ENCODE data around the gene ATXN1.

The ATXN1 gene

DNA sequence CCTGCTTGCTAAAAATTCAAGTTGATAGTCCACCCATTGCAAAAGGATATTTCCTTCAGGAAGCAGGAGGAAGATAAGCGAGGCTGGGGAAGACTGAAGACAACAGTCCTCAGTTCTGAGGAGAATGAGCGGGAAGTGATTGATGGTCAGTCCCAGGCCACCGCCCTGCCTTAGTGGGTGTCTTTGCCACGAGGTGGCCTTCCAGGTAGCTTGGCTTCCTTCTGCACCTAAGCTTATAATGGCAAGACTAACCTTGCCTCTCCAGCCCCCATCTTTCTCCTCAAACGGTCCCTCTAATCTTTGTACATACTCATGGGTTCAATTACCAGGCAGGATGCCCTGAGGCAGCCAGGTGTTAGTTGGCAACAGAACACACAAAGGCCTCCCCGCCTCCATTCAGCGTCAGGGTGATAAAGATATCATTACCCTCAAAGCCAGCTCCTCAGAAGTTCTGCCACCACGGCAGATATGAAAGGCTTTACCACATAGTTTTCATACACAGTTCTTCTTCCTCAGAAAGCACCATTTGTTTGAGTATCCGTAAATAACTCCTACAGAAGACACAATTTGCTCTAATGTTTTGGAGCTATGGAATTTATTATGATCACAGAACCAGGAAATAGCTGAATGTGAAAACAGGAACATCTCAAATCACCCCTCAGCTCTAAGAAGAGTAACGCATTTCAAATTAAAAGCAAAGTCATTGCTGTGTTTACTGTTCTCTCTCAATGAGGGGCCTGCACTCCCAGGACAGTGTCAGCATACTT is 249.4 kb downstream of the ATXN1 start:
- POLR2A ChIA-PET = no interaction called here
- no peak for TF ChIP-seq CTCF (IDR thresholded peaks at IDR 0.05; ENCODE audit: control extremely low read depth, extremely low read depth, low read depth, missing control alignments)

DNA sequence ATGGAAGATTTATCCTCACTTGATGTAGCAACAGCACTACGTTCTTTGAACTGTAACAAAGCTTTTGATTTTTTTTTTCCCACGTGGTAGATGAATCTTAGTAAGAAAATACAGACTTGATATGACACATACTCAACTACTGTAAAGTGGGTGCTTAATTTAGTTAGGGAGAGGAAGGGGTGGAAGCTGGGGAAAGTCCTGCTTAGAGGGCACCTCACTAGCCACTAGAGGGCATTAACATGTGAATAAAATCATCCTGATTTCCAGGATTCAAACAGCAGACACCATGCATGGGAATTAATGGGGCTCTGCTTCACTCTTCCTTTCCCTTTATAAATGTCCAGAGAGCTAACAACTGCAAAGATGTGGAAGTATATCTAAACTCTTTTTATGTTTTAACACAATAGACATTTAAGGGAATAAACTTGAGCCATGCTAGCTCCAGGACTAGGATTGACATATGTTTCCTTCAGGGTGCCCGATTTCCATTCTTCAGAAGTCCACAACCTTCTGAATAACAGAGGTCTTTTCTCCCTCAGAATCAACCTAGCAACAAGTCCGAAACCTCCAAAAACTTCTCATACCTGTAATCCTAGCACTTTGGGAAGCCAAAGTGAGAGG is 250.1 kb downstream of the ATXN1 start:
- POLR2A ChIA-PET = interaction anchor here (0.5 kb wide), 1 partner anchor 17 kb away, joined by 5 read pairs; no protein-coding TSS in a partner anchor
- peak; percentile 52 for TF ChIP-seq CTCF (IDR thresholded peaks at IDR 0.05; ENCODE audit: control extremely low read depth, extremely low read depth, low read depth, missing control alignments)
- CTCF ChIA-PET = interaction anchor here (0.9 to 8.4 kb wide), 35 partner anchors 7 to 260 kb away, joined by 3 to 106 read pairs (median 4); partner anchors contain the start of gene ATXN1
- no peak for DNase-seq (ENCODE audit: extremely low spot score)

More for the DNA sequence above, 249.4 kb downstream of the ATXN1 start:
- no peak for DNase-seq (ENCODE audit: extremely low spot score)
- CTCF ChIA-PET = interaction anchor here (0.6 to 8.4 kb wide), 38 partner anchors 8 to 259 kb away, joined by 3 to 106 read pairs (median 5); partner anchors contain the start of gene ATXN1

DNA sequence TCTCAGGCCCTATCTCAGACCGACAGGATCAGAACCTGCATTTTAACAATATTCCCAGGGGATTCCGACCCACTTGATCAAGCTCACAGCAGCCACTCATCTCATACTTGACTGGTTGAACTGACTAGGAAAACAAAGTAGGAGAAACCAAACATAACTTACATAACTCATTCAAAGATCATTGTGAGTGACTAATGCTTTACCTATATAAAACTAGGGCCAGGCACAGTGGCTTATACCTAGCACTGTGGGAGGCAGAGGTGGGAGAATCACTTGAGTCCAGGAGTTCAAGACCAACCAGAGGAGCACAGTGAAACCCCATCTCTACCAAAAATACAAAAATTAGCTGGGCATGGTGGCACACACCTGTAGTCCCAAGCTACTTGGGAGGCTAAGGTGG is 251.0 kb downstream of the ATXN1 start:
- TF ChIP-seq CTCF (IDR thresholded peaks at IDR 0.05; ENCODE audit: control extremely low read depth, extremely low read depth, low read depth, missing control alignments) = no peak
- CTCF ChIA-PET = interaction anchor here (0.7 to 8.2 kb wide), 22 partner anchors 12 to 253 kb away, joined by 3 to 106 read pairs (median 5); partner anchors contain the start of gene ATXN1
- POLR2A ChIA-PET = interaction anchor here (1.1 kb wide), 1 partner anchor 31 kb away, joined by 3 read pairs; no protein-coding TSS in a partner anchor
- DNase-seq (ENCODE audit: extremely low spot score) = no peak

DNA sequence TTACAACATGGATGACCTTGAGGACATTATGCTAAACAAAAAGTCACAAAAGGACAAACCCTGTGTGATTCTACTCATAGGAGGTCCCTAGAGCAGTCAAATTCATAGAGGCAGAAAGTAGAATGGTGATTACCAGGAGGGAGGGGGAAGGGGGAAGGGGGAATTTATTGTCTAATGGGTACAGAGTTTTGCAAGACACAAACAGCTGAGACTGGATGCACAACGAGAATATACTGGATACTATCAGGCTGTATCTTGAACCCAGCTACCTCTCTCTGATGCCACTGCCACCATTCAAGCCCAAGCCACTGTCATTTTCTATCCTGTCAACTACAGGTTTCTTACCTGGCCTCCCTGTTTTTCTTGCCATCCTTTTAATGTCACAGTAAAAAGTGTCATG is 252.3 kb downstream of the ATXN1 start:
- POLR2A ChIA-PET = no interaction called here
- DNase-seq (ENCODE audit: extremely low spot score) = no peak
- no peak for TF ChIP-seq CTCF (IDR thresholded peaks at IDR 0.05; ENCODE audit: control extremely low read depth, extremely low read depth, low read depth, missing control alignments)
- CTCF ChIA-PET = interaction anchor here (1.0 to 4.9 kb wide), 3 partner anchors 16 to 89 kb away, joined by 3 to 20 read pairs (median 3); no protein-coding TSS in a partner anchor

DNA sequence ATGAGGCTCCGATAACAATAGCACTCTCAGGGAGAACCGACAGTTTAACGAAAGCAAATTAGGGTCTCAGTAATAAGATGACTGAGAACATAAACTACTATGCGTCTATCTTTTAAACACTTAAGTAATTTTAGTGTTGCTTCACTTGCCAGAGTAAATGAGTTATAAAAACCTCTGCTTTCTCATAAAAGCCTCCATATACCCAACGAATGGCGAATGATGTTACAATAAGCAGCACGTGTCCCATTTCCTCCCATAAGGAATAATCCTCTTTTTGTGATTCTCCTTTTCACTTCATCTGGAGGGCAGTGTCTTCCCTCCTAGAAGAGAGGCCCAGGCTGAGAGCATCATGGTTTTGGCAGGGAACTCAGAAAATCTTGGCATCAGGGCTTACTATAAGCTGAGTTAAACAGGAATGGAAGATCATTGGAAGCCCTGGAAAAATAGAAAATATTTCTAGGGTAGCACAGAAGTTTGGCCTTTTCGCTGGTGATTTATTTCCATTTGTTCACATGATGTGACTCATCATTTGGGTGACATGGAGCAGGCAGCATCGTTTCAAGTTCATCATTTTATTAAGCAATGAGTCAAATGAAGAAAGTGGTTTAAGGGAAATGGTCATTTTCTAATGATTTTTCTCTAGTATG is 255.4 kb downstream of the ATXN1 start:
- CTCF ChIA-PET = interaction anchor here (1.1 to 6.1 kb wide), 6 partner anchors 9 to 174 kb away, joined by 3 to 61 read pairs (median 6); no protein-coding TSS in a partner anchor
- POLR2A ChIA-PET = no interaction called here
- TF ChIP-seq CTCF (IDR thresholded peaks at IDR 0.05; ENCODE audit: control extremely low read depth, extremely low read depth, low read depth, missing control alignments) = no peak
- no peak for DNase-seq (ENCODE audit: extremely low spot score)

DNA sequence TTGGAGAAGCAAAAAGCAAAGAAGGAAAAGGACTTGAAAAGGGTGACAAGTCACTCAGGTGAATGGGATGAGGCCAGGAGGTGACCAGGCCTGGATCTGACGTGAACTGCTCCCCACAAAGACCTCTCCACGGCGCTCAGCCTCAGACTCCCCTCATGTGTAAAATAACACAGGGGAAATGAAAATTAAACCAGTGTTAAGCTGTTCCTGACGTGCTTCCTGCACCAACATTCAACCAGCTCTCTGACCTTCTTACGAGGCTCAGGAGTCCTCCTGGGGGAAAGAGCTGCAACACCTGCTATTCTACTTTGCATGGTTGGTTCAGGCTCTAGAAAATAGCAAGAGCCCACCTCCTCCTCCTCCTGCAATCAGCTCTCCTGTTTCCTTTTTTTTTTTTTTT is 256.7 kb downstream of the ATXN1 start:
- CTCF ChIA-PET = interaction anchor here (0.8 to 6.1 kb wide), 11 partner anchors 10 to 253 kb away, joined by 3 to 61 read pairs (median 3); no protein-coding TSS in a partner anchor
- no peak for DNase-seq (ENCODE audit: extremely low spot score)
- POLR2A ChIA-PET = interaction anchor here (0.6 to 1.3 kb wide), 2 partner anchors 12 to 25 kb away, joined by 5 read pairs; no protein-coding TSS in a partner anchor
- no peak for TF ChIP-seq CTCF (IDR thresholded peaks at IDR 0.05; ENCODE audit: control extremely low read depth, extremely low read depth, low read depth, missing control alignments)

All from GM10248 (cell line).